HG03097 (cell line): Measurements from ENCODE around the gene PDSS2.
"Not testable (repeated sequence)": the region's sequence is repeated elsewhere in the genome, so short reads cannot be mapped to it uniquely, and the experiment has no call there.

Source experiments
- ATAC-seq: cut with Tn5 transposase; IDR thresholded peaks from one replicate; pipeline ENCODE4 v1.9.1; 2021; ENCODE audit not compliant: unreplicated experiment, low FRiP score

The PDSS2 gene

GRCh38 chr6:107128577-107128976 lies 330.8 kb downstream of the PDSS2 start:
- ATAC-seq = no peak

DNA sequence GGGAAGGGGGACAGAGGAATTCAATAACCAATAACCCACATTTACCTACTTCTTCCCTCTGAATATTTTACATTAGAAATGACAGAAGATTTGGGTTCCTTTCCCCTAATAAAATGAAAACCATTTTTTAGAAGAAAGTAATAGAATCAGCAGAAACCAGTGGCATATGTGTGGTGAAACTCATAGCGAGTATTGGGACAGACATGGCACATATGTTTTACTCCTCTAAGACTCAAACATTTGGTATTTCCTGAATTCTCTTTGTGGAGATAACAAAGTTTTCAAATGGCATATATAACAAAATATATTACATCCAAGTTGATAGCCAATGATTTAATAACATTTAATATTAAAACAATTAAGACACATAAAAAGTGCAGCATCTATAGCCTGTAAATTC lies 331.2 kb downstream of the PDSS2 start:
- no peak for ATAC-seq

DNA sequence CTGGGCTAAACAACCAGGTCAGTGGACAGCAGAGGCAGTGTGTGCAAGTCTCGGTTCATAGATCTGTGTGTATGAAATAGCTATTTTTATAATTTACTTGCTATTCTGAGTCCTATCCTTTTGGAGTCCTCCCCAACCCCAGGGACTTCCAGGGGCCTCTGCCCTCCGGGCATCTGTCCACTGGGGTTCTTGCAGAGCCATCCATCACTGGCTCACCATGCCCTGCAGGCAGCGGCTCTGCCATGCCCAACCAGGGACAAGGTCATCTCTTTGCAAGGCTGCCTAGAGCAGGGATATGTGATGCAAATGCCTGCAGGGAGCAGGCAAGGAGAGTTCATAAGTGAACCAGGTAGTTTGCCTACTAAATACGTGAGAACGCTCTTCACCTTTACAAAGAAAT lies 333.6 kb downstream of the PDSS2 start:
- ATAC-seq = no peak

DNA sequence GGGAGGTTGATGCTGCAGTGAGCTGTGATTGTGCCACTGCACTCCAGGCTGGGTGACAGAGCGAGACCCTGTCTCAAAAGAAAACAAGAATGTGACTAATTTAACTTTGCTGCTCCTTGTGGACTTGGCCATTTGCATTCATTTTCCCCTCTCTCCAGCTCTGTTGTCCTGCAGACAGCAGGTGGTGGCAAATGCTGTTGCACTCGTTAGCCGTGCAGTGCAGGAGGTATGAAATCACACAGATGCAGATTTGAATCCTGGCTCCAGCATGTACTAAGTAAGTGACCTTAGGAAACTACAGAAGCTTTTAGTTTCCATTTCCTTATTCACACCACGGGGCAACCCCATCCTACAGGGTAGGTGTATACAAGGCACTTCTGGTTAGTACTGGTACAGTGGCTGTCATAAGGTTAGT lies 334.4 kb downstream of the PDSS2 start:
- no peak for ATAC-seq

DNA sequence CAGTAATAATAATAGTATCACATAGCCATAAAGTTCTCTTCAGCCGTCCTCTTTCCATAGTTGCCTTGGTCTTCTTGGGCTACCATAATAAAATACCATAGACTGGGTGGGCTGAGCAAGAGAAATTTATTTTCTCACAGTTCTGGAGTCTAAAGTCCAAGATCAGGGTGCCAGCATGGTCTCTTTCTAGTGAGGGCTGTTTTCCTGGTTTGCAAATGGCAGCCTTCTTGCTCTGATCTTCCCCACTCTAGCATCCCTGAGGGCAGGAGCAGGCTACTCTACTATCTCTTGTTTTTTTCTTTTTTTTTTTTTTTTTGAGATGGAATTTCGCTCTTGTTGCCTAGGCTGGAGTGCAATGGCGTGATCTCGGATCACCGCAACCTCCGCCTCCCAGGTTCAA lies 335.9 kb downstream of the PDSS2 start:
- no peak for ATAC-seq

- no peak for ATAC-seq
Measured at GRCh38 chr6:107122748-107123147, 336.6 kb downstream of the PDSS2 start.

DNA sequence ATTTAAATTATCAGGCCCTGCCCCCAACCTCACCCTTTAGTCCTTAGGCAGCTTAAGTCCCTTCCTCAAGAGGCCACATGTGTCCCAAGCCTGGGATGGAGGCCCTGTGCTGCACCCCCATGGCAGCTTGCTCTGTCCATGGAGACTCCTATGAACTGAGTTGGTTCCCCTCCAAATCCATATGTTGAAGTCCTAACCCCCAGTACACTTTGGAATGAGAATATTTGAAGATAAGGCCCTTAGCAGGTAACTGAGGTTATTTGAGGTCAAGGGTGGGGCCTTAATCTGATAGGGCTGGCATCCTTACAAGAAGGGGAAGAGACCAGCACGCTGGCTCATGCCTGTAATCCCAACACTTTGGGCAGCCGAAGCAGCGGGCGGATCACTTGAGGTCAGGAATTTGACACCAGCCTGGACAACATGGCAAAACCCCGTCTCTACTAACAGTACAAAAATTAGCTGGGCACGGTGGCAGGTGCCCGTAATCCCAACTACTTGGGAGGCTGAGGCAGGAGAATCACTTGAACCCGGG lies 337.3 kb downstream of the PDSS2 start:
- no peak for ATAC-seq

- ATAC-seq = no peak
Measured at GRCh38 chr6:107121266-107121665, 338.1 kb downstream of the PDSS2 start.

DNA sequence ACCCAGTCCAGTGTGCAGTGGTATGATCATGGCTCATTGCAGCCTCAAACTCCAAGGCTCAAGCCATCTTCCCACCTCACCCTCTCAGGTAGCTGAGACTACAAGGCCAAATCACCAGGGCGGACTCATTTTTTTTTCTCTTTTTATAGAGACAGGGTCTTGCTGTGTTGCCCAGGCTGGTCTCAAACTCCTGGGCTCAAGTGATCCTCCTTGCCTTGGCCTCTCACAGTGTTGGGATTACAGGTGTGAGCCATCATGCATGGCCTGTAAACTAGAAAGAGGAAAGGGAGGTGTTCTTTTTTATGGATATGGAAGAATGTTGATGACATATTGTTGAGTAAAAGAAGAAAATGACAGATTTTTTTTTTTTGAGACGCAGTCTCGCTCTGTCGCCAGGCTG lies 339.0 kb downstream of the PDSS2 start:
- ATAC-seq = no peak

- ATAC-seq = no peak
Measured at GRCh38 chr6:107118976-107119375, 340.4 kb downstream of the PDSS2 start.

DNA sequence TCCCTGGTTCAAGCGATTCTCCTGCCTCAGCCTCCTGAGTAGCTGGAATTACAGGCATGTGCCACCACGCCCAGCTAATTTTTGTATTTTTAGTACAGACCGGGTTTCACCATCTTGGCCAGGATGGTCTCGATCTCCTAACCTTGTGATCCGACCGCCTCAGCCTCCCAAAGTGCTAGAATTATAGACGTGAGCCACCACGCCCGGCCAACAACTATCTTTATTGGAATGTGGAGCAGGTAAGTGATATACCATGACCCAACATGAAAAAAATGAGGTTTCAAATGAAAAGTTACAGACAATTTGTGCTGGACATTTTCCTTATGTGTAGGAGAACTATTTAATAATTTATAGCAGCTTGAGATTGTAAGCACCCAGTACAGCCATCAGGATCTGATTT lies 340.8 kb downstream of the PDSS2 start:
- not testable (repeated sequence) for ATAC-seq

GRCh38 chr6:107116931-107117330 lies 342.4 kb downstream of the PDSS2 start:
- ATAC-seq = no peak

- no peak for ATAC-seq
Measured at GRCh38 chr6:107116328-107116892, 343.0 kb downstream of the PDSS2 start.

DNA sequence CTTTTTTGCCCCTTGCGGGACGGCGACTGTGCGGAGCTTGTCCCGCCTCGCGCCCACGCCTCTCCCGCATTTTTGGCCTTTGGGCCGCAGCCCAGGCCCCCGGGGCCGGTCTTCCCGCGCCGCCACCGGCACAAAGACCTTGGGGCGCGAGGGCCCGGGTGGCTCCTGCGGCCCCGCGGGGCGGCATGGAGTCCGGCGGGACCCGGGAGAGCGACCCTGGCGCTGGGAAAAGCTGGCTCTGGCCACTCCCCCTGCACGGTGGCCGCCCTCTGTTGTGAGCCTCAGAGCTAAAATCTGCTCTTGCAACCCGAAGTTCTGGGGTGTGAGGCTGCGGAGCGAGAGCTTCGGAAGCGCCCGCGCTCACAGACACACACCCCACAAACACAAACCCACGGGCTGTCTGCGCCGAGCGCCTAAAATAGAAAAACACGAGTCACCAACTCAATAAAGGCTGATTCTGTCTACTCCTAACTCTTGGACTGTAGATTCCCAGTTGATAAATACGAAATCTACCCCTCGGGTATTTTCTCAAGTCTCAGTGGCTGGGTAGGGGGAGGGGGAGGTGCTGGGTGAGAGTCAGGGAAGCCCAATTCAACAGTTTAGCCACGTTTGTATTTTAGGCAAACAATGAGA lies 343.6 kb downstream of the PDSS2 start:
- ATAC-seq = no peak

DNA sequence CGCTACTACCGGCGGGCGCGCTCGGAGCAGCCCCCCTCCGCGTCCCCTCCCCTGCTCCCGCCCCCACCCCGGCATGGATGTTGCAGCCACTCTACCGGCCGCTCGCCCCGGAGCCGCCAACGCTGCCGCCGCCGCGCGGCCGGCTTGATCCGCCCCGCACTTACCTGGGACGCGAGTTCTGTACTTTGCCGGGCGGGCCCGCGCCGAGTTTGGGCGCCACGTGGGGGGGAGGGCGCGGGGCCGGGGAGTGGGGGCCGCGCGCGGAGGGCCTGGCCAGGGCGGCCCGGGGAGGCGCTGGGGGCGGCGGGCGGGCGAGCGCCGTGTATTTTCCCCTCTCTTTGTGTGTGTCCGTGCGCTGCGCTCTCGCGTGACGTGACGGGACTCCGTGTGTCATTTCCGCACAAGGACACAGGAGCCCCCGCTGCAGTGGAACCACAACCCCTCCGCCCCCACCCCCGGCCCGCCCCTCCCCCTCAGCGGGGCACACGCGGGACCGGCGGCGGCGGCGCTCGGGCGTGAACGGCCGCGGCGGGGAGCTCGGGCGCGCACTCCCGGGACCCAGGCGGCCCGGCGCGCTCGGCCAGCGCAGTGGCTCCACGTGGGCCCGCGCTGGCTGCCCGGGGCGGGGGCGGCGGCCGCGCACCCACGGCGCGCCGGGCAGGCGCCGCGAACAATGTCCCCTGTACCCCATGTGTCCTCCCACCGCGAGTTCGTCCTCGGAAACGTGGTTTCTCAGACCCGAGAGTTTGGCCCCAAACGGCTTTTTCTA lies 344.3 kb downstream of the PDSS2 start, which contains the start of gene BEND3:
BEND3 (minus strand) TSS at position 590 of the 769 bp plus-strand sequence. CDS start 16,230 bp downstream, outside the sequence.
- ATAC-seq = peak; percentile 26

- ATAC-seq = peak; percentile 75
Measured at GRCh38 chr6:107114213-107114925, 345.0 kb downstream of the PDSS2 start.

DNA sequence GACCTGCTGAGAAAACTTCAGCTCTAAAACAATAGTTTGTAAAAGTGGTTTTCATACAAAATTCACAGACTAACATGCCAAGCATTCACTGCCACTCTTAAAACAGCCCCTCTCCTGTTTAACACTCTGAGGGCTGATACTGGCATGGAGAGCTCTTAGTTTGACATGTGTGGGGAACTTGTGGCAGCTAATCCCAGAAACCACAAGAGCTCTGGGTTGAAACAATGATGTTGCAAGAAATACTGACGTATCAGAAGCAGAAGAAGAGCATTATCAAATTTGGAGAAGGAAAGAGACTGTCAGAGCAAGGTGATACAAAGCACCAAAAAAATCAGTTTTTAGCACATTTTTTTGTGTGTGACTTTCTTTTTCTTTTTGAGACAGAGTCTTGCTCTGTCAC lies 349.2 kb downstream of the PDSS2 start:
- no peak for ATAC-seq

- no peak for ATAC-seq
Measured at GRCh38 chr6:107108201-107108890, 351.0 kb downstream of the PDSS2 start.

- no peak for ATAC-seq
Measured at GRCh38 chr6:107107791-107108190, 351.6 kb downstream of the PDSS2 start.

- ATAC-seq = no peak
Measured at GRCh38 chr6:107106165-107106564, 353.2 kb downstream of the PDSS2 start.
